ENCODE results near the gene TIE1.

DNA sequence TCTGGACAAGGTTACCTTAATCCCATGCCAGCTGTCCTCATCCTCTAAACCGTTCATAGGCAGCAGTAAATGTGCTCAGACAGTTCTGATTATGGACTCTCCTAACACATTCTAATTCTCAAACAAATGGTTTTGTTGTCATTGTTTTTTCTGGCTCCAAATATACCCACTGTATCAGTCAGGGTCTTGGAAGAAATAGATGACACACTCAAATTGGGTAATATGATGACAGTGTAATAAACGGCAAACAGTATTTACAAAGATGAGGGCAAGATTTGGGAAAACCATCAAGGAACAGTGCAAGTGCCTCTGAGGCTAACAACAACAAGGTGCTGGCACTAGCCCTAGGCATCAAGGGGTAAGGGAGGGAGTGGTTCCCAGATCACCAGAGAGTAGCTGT, 53.7 kb downstream of the TIE1 start:
- TF ChIP-seq CTCF (IDR thresholded peaks at IDR 0.05) (no peak), POLR2A (IDR thresholded peaks at IDR 0.05) (no peak)
